ENCODE measurements around the gene SSTR5. TPM values are rescaled to one million over a fixed set of nuclear protein-coding genes. Genes with fewer than 3 reads are reported as not detected.
A peak's percentile ranks its signal among the peaks of the same experiment; 100 is the strongest.

Gene SSTR5
- polyA plus RNA-seq, 2 of the 4 experiments (the other 2 are of a cell fraction): 0.06 to 0.08 TPM

- FAIRE-seq: no peak
Measured at GRCh38 chr16:1121009-1121408, 48.5 kb downstream of the SSTR5 start.

GRCh38 chr16:1121601-1122397 lies 49.3 kb downstream of the SSTR5 start:
- Histone ChIP-seq H3K27ac (0 out of 6 replicates have a peak overlapping the region, but pooled peaks of 1 of the 2 experiments have one; percentile 5), H3K4me3 (no peak overlapping the region), H3K4me1 (no peaks in the 10 kb centered on the region), H3K9me3 (no peaks in the 10 kb centered on the region), H3K4me2 (no peak overlapping the region)
- ChIA-PET CTCF (interaction anchor here (1.0 to 3.7 kb wide), 5 partner anchors 15 to 72 kb away, joined by 3 to 9 read pairs (median 6); no protein-coding TSS in a partner anchor), POLR2A (no interaction called here)
- 87% methylated on average over 21 of the region's 30 CpGs for WGBS (ENCODE audit: missing lambda C conversion rate)
- DNase-seq (ENCODE audit: low read depth in 1 of 2, low spot score in 1 of 2): no peak
- TF ChIP-seq CHD2 (IDR thresholded peaks at IDR 0.05; ENCODE audit: low read length, partially characterized antibody): no peak
- no peak for FAIRE-seq
- ATAC-seq: no peak

More at GRCh38 chr16:1121009-1121408, 48.5 kb downstream of the SSTR5 start:
- TF ChIP-seq SREBF2 (IDR thresholded peaks at IDR 0.05) (no peak), ESRRA (IDR thresholded peaks at IDR 0.05; ENCODE audit: borderline replicate concordance, low read length) (no peak), HOXB13 (CRISPR knock-in tag; IDR thresholded peaks at IDR 0.05; ENCODE audit: low read depth) (no peak), ZC3H11A (IDR thresholded peaks at IDR 0.05) (no peak)
- ChIA-PET POLR2A (no interaction called here), CTCF (interaction anchor here (1.3 to 3.7 kb wide), 4 partner anchors 14 to 73 kb away, joined by 3 to 9 read pairs (median 6); no protein-coding TSS in a partner anchor)
- WGBS (ENCODE audit: missing lambda C conversion rate): 78% methylated on average over 21 of the region's 23 CpGs
- Histone ChIP-seq H3K4me3 (no peak overlapping the region), H3K4me2 (no peak overlapping the region), H3K27ac (no peak overlapping the region), H3K4me1 (no peaks in the 10 kb centered on the region), H3K9me3 (no peaks in the 10 kb centered on the region)
- ATAC-seq: no peak
- no peak for DNase-seq (ENCODE audit: low read depth in 1 of 2, low spot score in 1 of 2)

- CTCF ChIA-PET: interaction anchor here (1.0 to 3.7 kb wide), 4 partner anchors 15 to 72 kb away, joined by 3 to 9 read pairs (median 6); no protein-coding TSS in a partner anchor
- no peak for DNase-seq (ENCODE audit: low read depth in 1 of 2, low spot score in 1 of 2)
- no peak overlapping the region for H3K4me3 ChIP-seq
- TF ChIP-seq CEBPB (IDR thresholded peaks at IDR 0.05): no peak
- TF ChIP-seq BCL3 (IDR thresholded peaks at IDR 0.05): no peak
- TF ChIP-seq EP300 (IDR thresholded peaks at IDR 0.05): no peak
- no peak for TF ChIP-seq RNF2 (IDR thresholded peaks at IDR 0.05; ENCODE audit: borderline replicate concordance, low read depth)
- TF ChIP-seq CTCF (IDR thresholded peaks at IDR 0.05): no peak
- no peak for TF ChIP-seq KDM1A (IDR thresholded peaks at IDR 0.05; ENCODE audit: low read depth)
- TF ChIP-seq USF2 (IDR thresholded peaks at IDR 0.05): no peak
- no peak for TF ChIP-seq JUN (IDR thresholded peaks at IDR 0.05)
- TF ChIP-seq CBX2 (IDR thresholded peaks at IDR 0.05; ENCODE audit: borderline replicate concordance, low read depth): no peak
- no peak for TF ChIP-seq RAD21 (conservative IDR thresholded peaks at IDR 0.05 in 1 of 2, IDR thresholded peaks at IDR 0.05 in 1 of 2)
- TF ChIP-seq REST (IDR thresholded peaks at IDR 0.05): no peak
- no peak for TF ChIP-seq TP53 (CRISPR knock-in tag; IDR thresholded peaks at IDR 0.05)
- no peak for TF ChIP-seq EHF (CRISPR knock-in tag; IDR thresholded peaks at IDR 0.05)
- TF ChIP-seq HOXB13 (CRISPR knock-in tag; IDR thresholded peaks at IDR 0.05; ENCODE audit: low read depth): no peak
- TF ChIP-seq KDM5A (IDR thresholded peaks at IDR 0.05): no peak
- TF ChIP-seq HES2 (IDR thresholded peaks at IDR 0.05): no peak
- TF ChIP-seq POLR2AphosphoS2 (conservative IDR thresholded peaks at IDR 0.05; ENCODE audit: low read length): no peak
- TF ChIP-seq FOXS1 (CRISPR knock-in tag; IDR thresholded peaks at IDR 0.05): no peak
- H3K4me1 ChIP-seq: no peaks in the 10 kb centered on the region
- ATAC-seq: no peak
- no peak overlapping the region for H3K27ac ChIP-seq
- H3K4me2 ChIP-seq: no peak overlapping the region
- POLR2A ChIA-PET: no interaction called here
- no peak for FAIRE-seq
- 81% methylated on average over 11 of the region's 14 CpGs for WGBS (ENCODE audit: missing lambda C conversion rate)
- no peaks in the 10 kb centered on the region for H3K9me3 ChIP-seq
Measured at GRCh38 chr16:1122398-1122765, 49.8 kb downstream of the SSTR5 start.
